Raji (cell line): ENCODE measurements around the gene CNN2.

Source experiments
- POLR2A ChIP-seq: IDR thresholded peaks from 2 replicates; pipeline ENCODE4 v1.6.1; 2011; ENCODE audit warnings: low read depth, low read length, control low read depth; ENCODE audit not compliant: insufficient read depth

Gene CNN2

DNA sequence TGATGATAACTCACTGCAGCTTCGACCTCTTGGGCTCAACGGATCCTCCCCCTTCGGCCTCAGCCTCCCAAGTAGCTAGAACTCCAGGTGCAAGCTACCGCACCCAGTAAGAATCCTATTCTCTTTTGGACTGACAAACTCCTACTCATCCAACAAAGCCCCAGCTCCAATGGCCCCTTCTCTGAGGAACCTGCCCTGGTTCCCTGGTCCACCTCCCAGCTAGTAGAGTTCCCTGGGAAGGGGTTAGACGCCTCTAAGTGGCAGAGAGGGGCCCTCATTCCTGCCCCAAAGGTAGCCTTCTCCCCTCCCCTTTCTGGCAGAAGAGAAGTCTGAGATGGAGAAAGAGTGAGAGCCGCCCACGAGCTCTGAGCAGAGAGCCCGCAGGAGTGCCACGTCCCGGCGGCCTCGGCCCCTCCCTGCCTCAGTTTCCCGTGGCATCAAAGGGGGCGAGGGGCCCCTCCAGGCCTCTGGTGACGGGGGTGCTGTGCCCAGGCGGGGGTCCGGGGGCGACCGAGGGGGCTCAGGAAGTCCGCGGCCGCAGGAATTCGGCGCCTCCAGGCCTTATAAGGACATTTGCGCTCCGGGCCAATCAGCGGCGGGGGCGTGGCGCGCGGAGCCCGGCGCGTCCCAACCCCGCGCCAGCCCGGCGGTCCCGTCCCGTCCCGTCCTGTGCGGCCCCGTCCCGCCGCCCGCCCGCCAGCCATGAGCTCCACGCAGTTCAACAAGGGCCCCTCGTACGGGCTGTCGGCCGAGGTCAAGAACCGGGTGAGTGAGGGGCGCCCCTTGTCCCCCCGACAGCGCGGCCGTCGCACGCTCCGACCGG is at the start of gene CNN2:
CNN2 (plus strand) TSS at position 649 of the 823 bp plus-strand sequence; CDS start at position 703, 54 bp downstream.
- TF ChIP-seq POLR2A = peak; percentile 71

DNA sequence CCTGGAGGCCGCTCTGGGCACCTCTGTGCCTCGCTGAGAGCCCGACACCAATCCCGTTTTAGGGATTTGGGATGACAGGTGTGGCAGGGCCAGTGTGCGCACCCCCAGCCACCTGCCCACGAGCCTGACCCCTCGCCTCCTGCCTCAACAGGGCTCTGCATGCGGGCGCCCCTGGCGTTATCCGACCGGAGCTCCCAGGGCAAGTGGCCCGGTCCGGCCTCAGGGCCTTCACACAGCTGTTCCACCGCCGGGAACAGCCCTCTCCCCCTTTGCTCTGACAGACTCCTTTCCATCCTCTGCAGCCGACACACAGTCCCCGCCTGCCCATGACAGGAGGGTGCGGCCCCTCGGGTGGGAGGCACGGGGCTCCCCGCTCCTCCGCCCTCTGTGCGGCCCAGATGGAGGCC is 49.3 kb upstream of the CNN2 start:
- TF ChIP-seq POLR2A = no peak

DNA sequence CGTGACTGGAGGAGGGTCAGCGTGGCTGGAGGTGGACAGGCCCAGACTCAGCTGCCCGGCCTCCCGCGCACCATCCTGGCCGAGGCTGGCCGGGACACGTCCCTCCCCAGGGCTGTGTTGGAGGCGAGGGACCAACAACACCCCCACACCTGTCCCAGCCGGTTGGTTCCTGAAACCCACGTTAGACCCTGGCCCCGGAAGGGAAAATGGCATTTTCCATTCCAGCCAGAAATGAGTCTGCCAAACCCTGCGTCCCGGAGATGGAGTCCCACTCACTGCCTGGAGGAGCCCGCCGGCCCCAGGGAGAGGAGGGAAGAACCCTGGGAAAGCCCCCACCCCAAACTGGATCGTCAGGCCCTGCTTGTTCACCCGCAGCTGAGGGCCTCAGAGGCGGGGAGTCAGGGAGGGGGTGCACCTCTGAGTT is 47.1 kb upstream of the CNN2 start:
- no peak for TF ChIP-seq POLR2A

DNA sequence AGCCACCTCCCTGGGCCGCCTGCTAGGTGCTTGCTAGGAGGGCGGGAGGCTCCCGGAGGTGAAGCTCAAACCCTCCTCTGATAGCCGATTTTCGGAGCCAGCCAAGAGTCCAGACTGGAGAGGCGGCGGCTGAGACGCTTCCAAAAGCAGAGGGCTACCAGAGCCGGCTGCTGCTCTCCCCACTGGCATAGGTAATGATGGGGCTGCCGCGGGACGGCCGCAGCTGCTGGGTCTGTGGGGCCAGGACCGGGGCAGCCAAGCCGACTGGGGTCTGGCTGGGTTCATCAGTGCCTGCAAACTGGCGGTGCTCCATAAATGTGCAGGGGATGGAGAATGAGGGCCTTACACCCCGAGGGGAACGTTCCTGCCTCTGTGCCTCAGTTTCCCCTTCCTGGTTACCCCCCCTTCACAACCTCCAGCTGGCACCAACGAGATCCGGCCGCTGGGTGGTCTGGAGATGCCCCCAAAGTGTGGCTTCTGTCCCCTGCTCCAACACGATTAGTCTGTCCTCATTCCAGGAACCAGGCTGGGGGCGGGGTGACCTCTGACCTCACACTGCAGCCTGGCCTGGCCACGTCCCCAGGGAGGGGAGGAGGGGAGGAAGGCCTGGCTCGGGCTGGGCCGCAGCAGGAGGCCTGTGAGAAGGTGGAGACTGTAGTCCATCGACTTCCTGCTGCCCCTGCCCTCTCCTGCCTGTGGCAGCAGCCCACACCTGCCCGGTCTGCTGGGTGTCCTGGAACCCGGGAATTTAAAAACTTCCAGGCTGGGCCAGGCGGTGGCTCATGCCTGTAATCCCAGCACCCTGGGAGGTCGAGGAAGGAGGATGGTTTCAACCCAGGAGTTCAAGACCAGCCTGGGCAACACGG is 46.0 kb upstream of the CNN2 start:
- TF ChIP-seq POLR2A = no peak

DNA sequence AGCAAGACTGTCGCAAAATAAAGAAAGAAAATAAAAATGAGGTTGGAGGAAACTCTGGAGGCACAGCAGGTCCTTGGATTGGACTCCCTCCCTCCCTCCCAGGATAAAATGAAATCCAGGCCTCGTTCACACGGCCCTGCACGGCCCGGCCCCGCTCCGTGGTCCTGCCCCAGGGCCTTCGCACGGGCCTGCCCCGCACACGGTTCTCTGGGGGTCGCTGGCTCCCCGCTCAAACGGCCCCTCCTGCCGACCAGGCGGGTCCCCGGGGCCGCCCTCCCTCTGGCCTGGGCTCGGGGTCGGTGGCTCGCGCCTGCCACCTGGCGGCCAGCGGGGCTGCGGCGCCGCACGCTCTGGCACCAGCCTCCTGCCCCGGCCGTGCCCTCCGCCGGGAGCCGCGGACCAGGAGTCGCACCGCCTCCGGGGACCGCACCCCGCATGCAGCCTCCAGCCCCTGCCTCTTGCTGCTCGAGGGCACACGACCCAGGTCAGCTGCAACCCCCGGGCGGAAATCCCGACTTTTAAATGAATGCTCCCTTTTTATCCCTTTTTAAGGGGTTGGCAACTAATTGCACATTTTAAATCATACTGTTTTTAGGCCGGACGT is 43.7 kb upstream of the CNN2 start:
- TF ChIP-seq POLR2A = 0 out of 2 replicates have a peak, but pooled peaks have one; percentile 37

DNA sequence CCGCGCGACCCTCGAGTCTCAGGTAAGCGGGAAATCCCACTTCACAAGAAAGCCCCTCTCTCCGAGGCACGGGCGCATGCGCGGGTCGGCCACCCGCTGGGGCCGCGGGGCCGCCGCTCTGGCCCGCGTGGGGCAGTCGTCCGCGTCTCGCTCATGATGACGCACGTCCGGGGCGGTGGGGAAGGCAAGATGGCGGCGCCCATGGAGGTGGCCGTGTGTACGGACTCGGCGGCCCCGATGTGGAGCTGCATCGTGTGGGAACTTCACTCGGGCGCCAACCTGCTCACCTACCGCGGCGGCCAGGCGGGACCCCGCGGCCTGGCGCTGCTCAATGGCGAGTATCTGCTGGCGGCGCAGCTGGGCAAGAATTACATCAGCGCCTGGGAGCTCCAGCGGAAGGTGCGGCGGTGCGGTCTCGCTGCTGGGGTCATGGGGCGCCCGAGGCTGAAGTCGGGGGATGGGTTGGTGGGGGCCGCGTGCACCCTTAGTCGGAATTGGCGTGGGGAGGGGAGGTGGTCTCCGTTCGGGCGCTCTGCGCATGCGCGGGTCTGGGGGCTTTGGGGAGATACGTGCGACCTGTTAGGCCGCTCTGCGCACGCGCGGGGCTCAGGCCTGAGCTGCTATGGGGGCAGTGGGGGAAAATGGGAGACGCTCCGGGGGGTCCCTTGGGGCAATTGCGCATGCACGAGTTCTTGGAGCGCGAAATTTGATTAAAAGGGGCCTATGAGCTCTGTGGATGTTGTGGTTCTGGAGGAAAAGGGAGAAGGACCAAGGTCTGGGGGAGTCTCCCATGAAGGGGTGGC is 42.0 kb upstream of the CNN2 start, which contains the start of gene WDR18:
WDR18 (plus strand) TSS at position 181 of the 803 bp plus-strand sequence; CDS start at position 190, 9 bp downstream.
- peak; percentile 75 for TF ChIP-seq POLR2A

DNA sequence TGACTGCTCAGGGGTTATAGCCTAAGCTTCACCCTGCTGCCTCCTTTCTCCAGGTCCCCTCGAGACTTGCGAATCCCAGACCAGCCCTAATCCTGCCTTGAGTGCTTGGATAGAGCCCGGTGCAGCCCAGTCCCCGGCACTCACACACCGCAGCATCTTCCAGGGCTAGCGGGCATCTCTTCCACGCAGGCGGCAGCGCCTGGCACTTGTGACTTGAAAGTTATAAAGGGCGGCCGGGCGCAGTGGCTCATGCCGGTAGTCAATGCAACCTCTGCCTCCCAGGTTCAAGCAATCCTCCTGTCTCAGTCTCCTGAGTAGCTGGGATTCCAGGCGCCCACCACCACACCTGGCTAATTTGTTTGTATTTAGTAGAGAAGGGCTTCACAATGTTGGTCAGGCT is 40.3 kb upstream of the CNN2 start:
- TF ChIP-seq POLR2A = no peak

DNA sequence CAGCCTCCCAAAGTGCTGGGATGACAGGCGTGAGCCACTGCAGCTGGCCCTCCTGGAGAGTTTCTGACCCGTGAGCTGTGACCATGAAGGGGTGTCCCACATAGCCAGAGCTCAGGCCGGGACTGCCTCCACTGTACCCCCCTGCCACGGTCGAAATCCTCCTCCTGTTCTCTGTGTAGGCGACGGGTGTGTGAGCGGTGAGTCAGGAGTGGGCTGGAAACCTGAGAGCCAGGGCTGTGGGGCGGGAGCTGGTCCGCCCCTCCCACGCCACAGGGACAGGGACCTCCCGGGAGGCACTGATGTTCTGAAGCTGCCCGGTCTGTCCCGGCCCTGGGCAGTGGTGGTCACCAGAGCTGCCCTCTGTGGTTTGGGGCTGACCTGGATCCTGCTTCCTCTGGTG is 38.3 kb upstream of the CNN2 start:
- no peak for TF ChIP-seq POLR2A

DNA sequence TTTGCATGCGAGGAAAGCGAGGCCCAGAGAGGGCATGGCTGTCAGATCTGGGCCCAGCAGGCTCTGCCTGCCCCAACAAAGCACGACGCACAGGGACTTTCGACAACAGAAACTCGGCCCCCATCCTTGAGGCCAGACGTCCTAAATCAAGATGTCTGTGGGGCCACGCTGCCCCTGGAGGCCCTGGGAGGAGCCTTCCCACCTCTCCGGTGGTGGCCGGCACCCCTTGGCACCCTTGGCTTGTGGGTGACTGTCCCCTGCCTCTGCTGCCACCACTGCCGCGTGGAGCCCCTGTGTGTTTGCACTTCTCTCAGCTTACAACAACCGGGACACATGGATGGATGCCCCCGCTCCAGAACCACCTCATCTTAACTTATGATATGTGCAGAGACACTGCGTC is 37.9 kb upstream of the CNN2 start:
- no peak for TF ChIP-seq POLR2A

DNA sequence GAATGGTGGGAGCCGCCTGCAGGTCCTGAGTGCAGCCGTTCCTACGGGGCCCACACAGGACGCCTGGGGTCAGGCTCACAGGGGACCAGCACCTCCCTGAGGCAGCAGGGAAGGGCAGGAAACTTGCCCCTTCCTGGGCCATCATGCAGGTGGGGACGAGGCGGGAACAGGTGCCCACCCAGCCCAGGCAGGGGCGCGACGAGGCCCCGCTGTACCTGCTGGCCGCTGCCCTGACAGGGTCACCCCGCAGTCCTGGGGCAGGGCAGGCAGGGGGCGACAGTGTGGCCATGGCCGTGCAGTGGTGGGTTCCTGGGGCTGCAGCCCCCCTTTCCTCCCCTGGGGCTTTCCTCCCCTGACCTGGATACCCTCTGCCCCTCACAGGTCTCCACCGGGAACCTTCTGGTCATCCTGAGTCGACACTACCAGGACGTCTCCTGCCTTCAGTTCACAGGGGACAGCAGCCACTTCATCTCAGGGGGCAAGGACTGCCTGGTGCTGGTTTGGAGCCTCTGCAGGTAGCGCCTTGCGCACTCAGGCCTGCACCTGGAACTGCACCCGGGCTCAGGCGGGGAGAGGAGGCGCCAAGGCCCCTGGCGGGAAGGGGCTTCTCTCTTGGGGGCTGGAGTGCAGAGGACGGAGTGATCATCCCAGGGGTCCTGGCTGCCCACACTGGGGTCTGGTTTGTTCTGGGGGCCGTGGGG is 36.9 kb upstream of the CNN2 start:
- TF ChIP-seq POLR2A = no peak

DNA sequence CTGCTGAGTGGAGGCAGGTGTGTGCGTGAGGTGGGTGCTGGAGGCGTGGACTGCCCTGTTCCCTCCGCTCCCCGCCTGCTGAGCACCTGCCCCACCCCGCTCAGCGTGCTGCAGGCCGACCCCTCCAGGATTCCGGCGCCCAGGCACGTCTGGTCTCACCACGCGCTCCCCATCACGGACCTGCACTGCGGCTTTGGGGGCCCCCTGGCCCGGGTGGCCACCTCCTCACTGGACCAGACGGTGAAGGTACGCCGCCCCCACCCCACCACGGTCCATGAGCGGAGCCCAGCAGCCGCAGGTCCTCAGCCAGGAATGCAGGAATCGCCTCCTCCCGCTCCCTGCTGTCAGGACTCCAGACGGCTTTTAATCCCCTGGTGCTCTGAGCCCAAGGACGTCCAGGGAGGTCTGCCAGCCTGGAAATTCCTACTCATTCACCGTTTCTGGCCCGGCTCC is 36.3 kb upstream of the CNN2 start:
- no peak for TF ChIP-seq POLR2A

DNA sequence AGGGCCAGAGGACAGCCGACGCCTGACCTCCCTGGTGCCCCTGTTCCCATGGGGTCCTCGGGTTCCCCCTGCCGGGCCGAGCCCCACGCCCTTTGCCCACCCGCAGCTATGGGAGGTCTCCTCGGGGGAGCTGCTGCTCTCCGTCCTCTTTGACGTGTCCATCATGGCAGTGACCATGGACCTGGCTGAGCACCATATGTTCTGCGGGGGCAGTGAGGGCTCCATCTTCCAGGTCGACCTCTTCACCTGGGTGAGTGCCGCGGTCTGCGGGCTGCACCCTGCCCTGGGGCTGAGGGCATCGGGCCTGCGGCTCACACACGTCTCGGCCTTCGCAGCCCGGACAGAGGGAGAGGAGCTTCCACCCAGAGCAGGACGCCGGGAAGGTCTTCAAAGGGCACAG is 35.7 kb upstream of the CNN2 start:
- TF ChIP-seq POLR2A = no peak

DNA sequence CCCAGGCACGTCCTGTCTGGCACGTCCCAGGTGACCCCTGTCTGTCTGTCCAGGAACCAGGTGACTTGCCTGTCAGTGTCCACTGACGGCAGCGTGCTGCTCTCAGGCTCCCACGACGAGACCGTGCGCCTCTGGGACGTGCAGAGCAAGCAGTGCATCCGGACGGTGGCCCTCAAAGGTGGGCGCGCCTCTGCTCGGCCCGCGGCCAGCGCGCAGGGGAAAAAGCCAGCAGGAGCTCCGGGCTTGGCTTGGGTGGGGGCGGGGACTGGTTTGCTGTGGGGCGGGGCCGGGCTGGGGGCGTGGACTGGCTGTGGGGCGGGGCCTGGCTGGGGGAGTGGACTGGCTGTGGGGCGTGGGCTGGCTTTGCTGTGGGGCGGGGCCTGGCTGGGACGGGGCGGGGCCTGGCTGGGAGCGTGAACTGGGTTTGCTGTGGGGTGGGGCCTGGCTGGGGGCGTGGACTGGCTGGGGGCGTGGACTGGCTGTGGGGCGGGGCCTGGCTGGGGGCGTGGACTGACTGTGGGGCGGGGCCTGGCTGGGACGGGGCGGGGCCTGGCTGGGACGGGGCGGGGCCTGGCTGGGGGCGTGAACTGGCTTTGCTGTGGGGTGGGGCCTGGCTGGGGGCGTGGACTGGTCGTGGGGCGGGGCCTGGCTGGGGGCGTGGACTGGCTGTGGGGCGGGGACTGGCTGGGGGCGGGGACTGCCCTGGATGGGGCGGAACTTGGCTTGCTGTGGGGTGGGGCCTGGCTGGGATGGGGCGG is 35.1 kb upstream of the CNN2 start:
- no peak for TF ChIP-seq POLR2A

DNA sequence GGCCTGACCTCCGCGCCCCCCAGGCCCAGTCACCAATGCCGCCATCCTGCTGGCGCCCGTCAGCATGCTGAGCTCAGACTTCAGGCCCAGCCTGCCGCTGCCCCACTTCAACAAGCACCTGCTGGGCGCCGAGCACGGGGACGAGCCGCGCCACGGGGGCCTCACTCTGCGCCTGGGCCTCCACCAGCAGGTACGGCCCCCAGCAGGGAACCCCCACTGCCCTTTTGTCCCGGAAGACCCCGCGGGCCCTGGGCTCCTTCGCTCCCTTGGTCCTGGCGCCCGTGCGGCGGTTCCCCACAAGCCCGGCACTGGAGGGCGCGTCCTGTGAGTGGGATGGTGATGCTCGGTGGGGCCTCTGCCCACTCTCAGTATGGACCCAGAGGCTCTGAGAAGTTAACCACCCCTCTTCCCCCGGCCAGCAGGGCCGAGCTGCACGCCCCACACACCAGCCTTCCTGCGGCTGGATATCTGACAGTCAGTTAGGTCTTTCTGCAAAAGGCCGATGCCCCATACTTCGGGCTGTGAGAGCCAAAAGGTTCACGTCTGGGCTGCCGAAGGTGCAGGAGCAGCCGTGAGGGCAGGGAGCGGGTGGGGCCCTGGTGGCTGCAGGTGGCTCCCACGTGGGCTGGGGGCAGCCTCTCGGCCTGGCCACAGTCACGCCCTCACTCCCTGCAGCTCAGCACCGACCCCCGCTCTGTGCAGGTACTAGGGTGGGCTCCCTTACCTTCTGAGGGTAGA is 34.3 kb upstream of the CNN2 start:
- TF ChIP-seq POLR2A = no peak
